Measurements from ENCODE around the gene ZXDC. TPM values are rescaled to one million over a fixed set of nuclear protein-coding genes. Genes with fewer than 3 reads are reported as not detected.

ZXDC gene
- total and polyA plus RNA-seq, 2 donors from 2014 or later: 11.4 to 44.8 TPM

GRCh38 chr3:126417981-126418530, 57.6 kb downstream of the ZXDC start:
- Histone ChIP-seq H3K9me3 (ENCODE audit: control insufficient read depth in 2 of 3, insufficient read depth in 1 of 3, low read length in 3 of 3) (no peaks in the 10 kb centered on the region), H3K27ac (ENCODE audit: low read depth in 2 of 2, low read length in 2 of 2) (no peak overlapping the region), H3K9ac (ENCODE audit: low read length in 3 of 3) (no peak overlapping the region), H3K36me3 (ENCODE audit: control insufficient read depth in 2 of 3, insufficient read depth in 3 of 3, low read length in 3 of 3) (no peaks in the 10 kb centered on the region), H3K4me3 (ENCODE audit: low read length in 3 of 3) (no peak overlapping the region), H3K4me1 (ENCODE audit: control insufficient read depth in 2 of 3, insufficient read depth in 2 of 3, low read depth in 1 of 3, low read length in 3 of 3) (no peaks in the 10 kb centered on the region), H3K27me3 (ENCODE audit: control insufficient read depth, insufficient read depth, low read length) (no peaks in the 10 kb centered on the region)
- TF ChIP-seq, protein P1, sequence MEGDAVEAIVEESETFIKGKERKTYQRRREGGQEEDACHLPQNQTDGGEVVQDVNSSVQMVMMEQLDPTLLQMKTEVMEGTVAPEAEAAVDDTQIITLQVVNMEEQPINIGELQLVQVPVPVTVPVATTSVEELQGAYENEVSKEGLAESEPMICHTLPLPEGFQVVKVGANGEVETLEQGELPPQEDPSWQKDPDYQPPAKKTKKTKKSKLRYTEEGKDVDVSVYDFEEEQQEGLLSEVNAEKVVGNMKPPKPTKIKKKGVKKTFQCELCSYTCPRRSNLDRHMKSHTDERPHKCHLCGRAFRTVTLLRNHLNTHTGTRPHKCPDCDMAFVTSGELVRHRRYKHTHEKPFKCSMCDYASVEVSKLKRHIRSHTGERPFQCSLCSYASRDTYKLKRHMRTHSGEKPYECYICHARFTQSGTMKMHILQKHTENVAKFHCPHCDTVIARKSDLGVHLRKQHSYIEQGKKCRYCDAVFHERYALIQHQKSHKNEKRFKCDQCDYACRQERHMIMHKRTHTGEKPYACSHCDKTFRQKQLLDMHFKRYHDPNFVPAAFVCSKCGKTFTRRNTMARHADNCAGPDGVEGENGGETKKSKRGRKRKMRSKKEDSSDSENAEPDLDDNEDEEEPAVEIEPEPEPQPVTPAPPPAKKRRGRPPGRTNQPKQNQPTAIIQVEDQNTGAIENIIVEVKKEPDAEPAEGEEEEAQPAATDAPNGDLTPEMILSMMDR (IDR thresholded peaks at IDR 0.05; ENCODE audit: borderline replicate concordance, extremely low read depth, insufficient read depth): no peak
- FAIRE-seq (no peak), DNase-seq (no peak)
- intact Hi-C loops (cut with DNase I): no loop called here

GRCh38 chr3:126417515-126417914, 58.2 kb downstream of the ZXDC start:
- intact Hi-C loops (cut with DNase I): no loop called here
- H3K4me3 ChIP-seq (ENCODE audit: low read length in 3 of 3): no peak overlapping the region
- no peaks in the 10 kb centered on the region for H3K36me3 ChIP-seq (ENCODE audit: control insufficient read depth in 2 of 3, insufficient read depth in 3 of 3, low read length in 3 of 3)
- no peaks in the 10 kb centered on the region for H3K9me3 ChIP-seq (ENCODE audit: control insufficient read depth in 2 of 3, insufficient read depth in 1 of 3, low read length in 3 of 3)
- H3K27ac ChIP-seq (ENCODE audit: low read depth in 2 of 2, low read length in 2 of 2): no peak overlapping the region
- no peak overlapping the region for H3K9ac ChIP-seq (ENCODE audit: low read length in 3 of 3)
- TF ChIP-seq, protein P1 (IDR thresholded peaks at IDR 0.05; ENCODE audit: borderline replicate concordance, extremely low read depth, insufficient read depth): no peak
- FAIRE-seq (no peak), DNase-seq (no peak)
- no peaks in the 10 kb centered on the region for H3K4me1 ChIP-seq (ENCODE audit: control insufficient read depth in 2 of 3, insufficient read depth in 2 of 3, low read depth in 1 of 3, low read length in 3 of 3)
- H3K27me3 ChIP-seq (ENCODE audit: control insufficient read depth, insufficient read depth, low read length): no peaks in the 10 kb centered on the region

DNA sequence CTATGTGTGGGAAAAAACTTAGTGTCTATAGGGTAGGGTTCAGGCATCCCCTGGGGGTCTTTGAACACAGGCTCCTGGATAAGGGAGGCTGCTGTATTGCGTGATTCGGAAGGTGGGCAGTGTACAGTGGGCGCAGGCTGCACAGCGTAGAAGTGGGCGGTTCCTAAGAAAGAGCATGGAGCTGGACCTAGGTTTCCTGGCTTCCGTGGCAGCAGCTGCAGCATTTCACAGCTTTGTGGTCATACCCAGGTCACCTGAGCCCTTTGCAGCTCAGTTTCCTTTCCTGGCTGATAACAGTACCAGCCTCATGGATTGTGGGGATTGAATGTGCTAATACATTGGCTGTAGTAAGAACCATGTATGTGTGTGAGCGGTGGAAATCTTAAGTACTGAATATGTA, 58.7 kb downstream of the ZXDC start:
- no peaks in the 10 kb centered on the region for H3K27me3 ChIP-seq (ENCODE audit: control insufficient read depth, insufficient read depth, low read length)
- DNase-seq (no peak), FAIRE-seq (no peak)
- no peaks in the 10 kb centered on the region for H3K36me3 ChIP-seq (ENCODE audit: control insufficient read depth in 2 of 3, insufficient read depth in 3 of 3, low read length in 3 of 3)
- no peaks in the 10 kb centered on the region for H3K9me3 ChIP-seq (ENCODE audit: control insufficient read depth in 2 of 3, insufficient read depth in 1 of 3, low read length in 3 of 3)
- no peak overlapping the region for H3K9ac ChIP-seq (ENCODE audit: low read length in 3 of 3)
- H3K27ac ChIP-seq (ENCODE audit: low read depth in 2 of 2, low read length in 2 of 2): no peak overlapping the region
- intact Hi-C loops (cut with DNase I): no loop called here
- TF ChIP-seq, protein P1 (IDR thresholded peaks at IDR 0.05; ENCODE audit: borderline replicate concordance, extremely low read depth, insufficient read depth): no peak
- no peak overlapping the region for H3K4me3 ChIP-seq (ENCODE audit: low read length in 3 of 3)
- H3K4me1 ChIP-seq (ENCODE audit: control insufficient read depth in 2 of 3, insufficient read depth in 2 of 3, low read depth in 1 of 3, low read length in 3 of 3): no peaks in the 10 kb centered on the region
